OCI-LY7 (cell line): ENCODE results near the gene EPB41L4B. TPM values are rescaled to one million over a fixed set of nuclear protein-coding genes. Genes with fewer than 3 reads are reported as not detected.
"Not testable (repeated sequence)": the region's sequence is repeated elsewhere in the genome, so short reads cannot be mapped to it uniquely, and the experiment has no call there.

Experiments used
- BruUV-seq: library from RNA; stranded (reverse); fragments of 400-500 nt; replicated peaks from 2 replicates; lab custom pipeline; 2021; lab: Mats Ljungman, UMichigan
- CTCF ChIA-PET: fragments of 300-600 bp; sonication (Branson Sonifier 250); formaldehyde crosslinking; loops from one replicate; lab custom pipeline; 2022; ENCODE audit warnings: antibody characterized with exemption; ENCODE audit not compliant: unreplicated experiment; lab: Charles Lee
- POLR2A ChIA-PET: fragments of 300-600 bp; sonication (Branson Sonifier 250); formaldehyde crosslinking; loops from one replicate; lab custom pipeline; 2022; ENCODE audit warnings: antibody characterized with exemption; lab: Charles Lee
- DNase-seq: peaks from one replicate; pipeline ENCODE4 v3.0.0-alpha.2; 2015; ENCODE audit warnings: low spot score
- H2AFZ ChIP-seq: fragments of 200-600 bp; sonication (generic), shearing (Covaris generic); 2 replicates; pipeline ENCODE4 v1.6.1; 2014; ENCODE audit warnings: mild to moderate bottlenecking, antibody characterized with exemption, low read length, moderate library complexity
- H3K27ac ChIP-seq: fragments of 200-600 bp; sonication (generic); 2 replicates; pipeline ENCODE4 v1.5.1; 2014; ENCODE audit warnings: mixed run types, low read depth, mild to moderate bottlenecking, moderate library complexity, low read length, inconsistent platforms; ENCODE audit not compliant: poor library complexity, severe bottlenecking
- H3K36me3 ChIP-seq: fragments of 200-600 bp; sonication (generic); 2 replicates; pipeline ENCODE4 v1.6.1; 2014; ENCODE audit warnings: mild to moderate bottlenecking, antibody characterized with exemption, low read length, moderate library complexity, mixed read lengths; ENCODE audit not compliant: insufficient read depth
- H3K4me1 ChIP-seq: fragments of 200-600 bp; sonication (generic); 2 replicates; pipeline ENCODE4 v1.5.1; 2014; ENCODE audit warnings: mild to moderate bottlenecking, low read length; ENCODE audit not compliant: insufficient read depth, poor library complexity, severe bottlenecking
- H3K4me2 ChIP-seq: fragments of 200-600 bp; sonication (generic); 2 replicates; pipeline ENCODE4 v1.6.1; 2014; ENCODE audit warnings: mild to moderate bottlenecking, low read length
- H3K4me3 ChIP-seq: fragments of 200-600 bp; sonication (generic); 2 replicates; pipeline ENCODE4 v1.5.1; 2014; ENCODE audit warnings: mild to moderate bottlenecking, low read depth, low read length; ENCODE audit not compliant: poor library complexity, severe bottlenecking
- H3K79me2 ChIP-seq: fragments of 200-600 bp; sonication (generic); 2 replicates; pipeline ENCODE4 v1.6.1; 2016; ENCODE audit warnings: low read depth, mild to moderate bottlenecking, low read length, moderate library complexity, mixed read lengths; ENCODE audit not compliant: insufficient read depth
- H3K9me2 ChIP-seq: fragments of 200-600 bp; sonication (generic); 2 replicates; pipeline ENCODE4 v1.6.1; 2016; ENCODE audit warnings: mild to moderate bottlenecking, low read length, mixed read lengths; ENCODE audit not compliant: insufficient read depth
- H3K9me3 ChIP-seq: fragments of 200-600 bp; sonication (generic); 2 replicates; pipeline ENCODE4 v1.6.1; 2014; ENCODE audit warnings: mild to moderate bottlenecking, mixed run types, low read length, mixed read lengths
- H4K20me1 ChIP-seq: fragments of 200-600 bp; sonication (generic); 2 replicates; pipeline ENCODE4 v1.6.1; 2014; ENCODE audit warnings: mild to moderate bottlenecking, antibody characterized with exemption, low read length, moderate library complexity, mixed read lengths; ENCODE audit not compliant: insufficient read depth
- CTCF ChIP-seq: fragments of 200-600 bp; sonication (generic); conservative IDR thresholded peaks from 2 replicates; pipeline ENCODE4 v1.5.1; 2014; ENCODE audit warnings: mild to moderate bottlenecking, antibody characterized with exemption, low read length, moderate library complexity, mixed read lengths
- EZH2phosphoT487 ChIP-seq: fragments of 200-600 bp; sonication (generic); IDR thresholded peaks from 2 replicates; pipeline ENCODE4 v1.6.1; 2018; ENCODE audit warnings: low read depth, borderline replicate concordance, mild to moderate bottlenecking, mixed run types, antibody characterized with exemption, low read length, moderate library complexity, mixed read lengths
- intact Hi-C: fragments of 100-400 bp; cut with micrococcal nuclease; formaldehyde crosslinking; loops from one replicate; pipeline ENCODE4 v1.10.0; 2022; ENCODE audit not compliant: unreplicated experiment
- total RNA-seq, 2 experiments: library from RNA; depleted of rRNA in 1 of 2; stranded (reverse); fragments of >200 nt in 1 of 2; shearing (Covaris generic) in 1 of 2; gene quantifications; 2 replicates each; pipeline ENCODE4 v1.2.3, GENCODE V29; 2014 to 2022

EPB41L4B gene
- total RNA-seq, 2 experiments from 2014 or later, result 0.29 TPM; not detected in 1

- H3K4me3 ChIP-seq, result no peak overlapping the region
- ChIA-PET CTCF (no interaction called here), POLR2A (interaction anchor here (0.7 to 0.8 kb wide), 2 partner anchors 22 to 1540 kb away, joined by 3 to 5 read pairs; no protein-coding TSS in a partner anchor)
- no peaks in the 10 kb centered on the region for H3K4me1 ChIP-seq
- no peak overlapping the region for H2AFZ ChIP-seq
- DNase-seq, result no peak
- TF ChIP-seq CTCF (no peak), EZH2phosphoT487 (no peak)
- intact Hi-C loops, result no loop called here
- H3K36me3 ChIP-seq, result no peaks in the 10 kb centered on the region
- no TSS peak for BruUV-seq
- no peak overlapping the region for H3K27ac ChIP-seq
- no peaks in the 10 kb centered on the region for H3K9me3 ChIP-seq
- no peaks in the 10 kb centered on the region for H4K20me1 ChIP-seq
- H3K9me2 ChIP-seq, result no peaks in the 10 kb centered on the region
- no peak overlapping the region for H3K4me2 ChIP-seq
- no peaks in the 10 kb centered on the region for H3K79me2 ChIP-seq
These were observed 92.7 kb downstream of the EPB41L4B start for GRCh38 chr9:109228093-109228642.

GRCh38 chr9:109225629-109226028, 95.2 kb downstream of the EPB41L4B start:
- no peak overlapping the region for H3K4me2 ChIP-seq
- no peaks in the 10 kb centered on the region for H4K20me1 ChIP-seq
- no peaks in the 10 kb centered on the region for H3K36me3 ChIP-seq
- H3K4me3 ChIP-seq, result no peak overlapping the region
- no peaks in the 10 kb centered on the region for H3K9me3 ChIP-seq
- no TSS peak for BruUV-seq
- no peak overlapping the region for H2AFZ ChIP-seq
- CTCF ChIA-PET, result no interaction called here
- POLR2A ChIA-PET, result no interaction called here
- intact Hi-C loops, result no loop called here
- DNase-seq, result no peak
- no peaks in the 10 kb centered on the region for H3K9me2 ChIP-seq
- H3K27ac ChIP-seq, result no peak overlapping the region
- no peak for TF ChIP-seq CTCF
- TF ChIP-seq EZH2phosphoT487, result no peak
- H3K79me2 ChIP-seq, result no peaks in the 10 kb centered on the region
- no peaks in the 10 kb centered on the region for H3K4me1 ChIP-seq

- POLR2A ChIA-PET, result no interaction called here
- Histone ChIP-seq H4K20me1 (no peaks in the 10 kb centered on the region), H3K27ac (no peak overlapping the region), H3K4me1 (no peaks in the 10 kb centered on the region), H3K9me2 (no peaks in the 10 kb centered on the region), H3K4me2 (no peak overlapping the region), H3K9me3 (no peaks in the 10 kb centered on the region), H3K36me3 (no peaks in the 10 kb centered on the region), H2AFZ (no peak overlapping the region), H3K4me3 (no peak overlapping the region), H3K79me2 (no peaks in the 10 kb centered on the region)
- TF ChIP-seq EZH2phosphoT487 (no peak), CTCF (no peak)
- no TSS peak for BruUV-seq
- CTCF ChIA-PET, result no interaction called here
- DNase-seq, result no peak
- intact Hi-C loops, result no loop called here
These were observed 96.1 kb downstream of the EPB41L4B start for GRCh38 chr9:109224751-109225150.

- CTCF ChIA-PET, result not testable (repeated sequence)
These were observed 102.6 kb downstream of the EPB41L4B start for GRCh38 chr9:109218242-109218641.

More at GRCh38 chr9:109218242-109218641, 102.6 kb downstream of the EPB41L4B start:
- intact Hi-C loops, H3K9me2 ChIP-seq, POLR2A ChIA-PET, H3K79me2 ChIP-seq, H3K27ac ChIP-seq, H3K9me3 ChIP-seq, H3K4me2 ChIP-seq, H3K4me3 ChIP-seq, H2AFZ ChIP-seq, BruUV-seq, H3K4me1 ChIP-seq, DNase-seq, H3K36me3 ChIP-seq, H4K20me1 ChIP-seq: not testable (repeated sequence)
